Ovary (tissue), 3 donors: Measurements from ENCODE around the gene CEP68.
"Not testable (repeated sequence)": the region's sequence is repeated elsewhere in the genome, so short reads cannot be mapped to it uniquely, and the experiment has no call there.

ENCODE experiments used
- POLR2A ChIP-seq: fragments of 450-650 bp; IDR thresholded peaks from one replicate; pipeline ENCODE4 v1.6.1; 2017; ENCODE audit warnings: antibody characterized with exemption, mild to moderate bottlenecking, moderate library complexity
- TF ChIP-seq, protein P1 (sequence below), 3 donors: fragments of 450-650 bp in 2 of 3; fragments of 200-600 bp in 1 of 3; IDR thresholded peaks; one replicate each; pipeline versions ENCODE4 v1.5.1 to v1.8.0; 2016 to 2022; ENCODE audit warnings: antibody characterized with exemption in 3 of 3, mild to moderate bottlenecking in 1 of 3
- donor health status: DM: no; HTN: no; CAD: no.

DNA sequence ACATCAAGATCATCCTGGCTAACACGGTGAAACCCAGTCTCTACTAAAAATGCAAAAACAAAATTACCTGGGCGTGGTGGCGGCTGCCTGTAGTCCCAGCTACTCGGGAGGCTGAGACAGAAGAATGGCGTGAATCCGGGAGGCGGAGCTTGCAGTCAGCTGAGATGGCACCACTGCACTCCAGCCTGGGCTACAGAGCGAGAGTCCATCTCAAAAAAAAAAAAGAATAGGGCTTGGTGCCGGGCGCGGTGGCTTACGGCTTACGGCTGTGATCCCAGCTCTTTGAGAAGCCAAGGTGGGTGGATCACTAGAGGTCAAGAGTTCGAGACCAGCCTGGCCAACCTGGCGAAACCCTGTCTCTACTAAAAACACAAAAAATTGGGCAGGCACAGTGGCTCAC is 76.7 kb downstream of the CEP68 start:
- not testable (repeated sequence) for TF ChIP-seq POLR2A
- TF ChIP-seq, protein P1, sequence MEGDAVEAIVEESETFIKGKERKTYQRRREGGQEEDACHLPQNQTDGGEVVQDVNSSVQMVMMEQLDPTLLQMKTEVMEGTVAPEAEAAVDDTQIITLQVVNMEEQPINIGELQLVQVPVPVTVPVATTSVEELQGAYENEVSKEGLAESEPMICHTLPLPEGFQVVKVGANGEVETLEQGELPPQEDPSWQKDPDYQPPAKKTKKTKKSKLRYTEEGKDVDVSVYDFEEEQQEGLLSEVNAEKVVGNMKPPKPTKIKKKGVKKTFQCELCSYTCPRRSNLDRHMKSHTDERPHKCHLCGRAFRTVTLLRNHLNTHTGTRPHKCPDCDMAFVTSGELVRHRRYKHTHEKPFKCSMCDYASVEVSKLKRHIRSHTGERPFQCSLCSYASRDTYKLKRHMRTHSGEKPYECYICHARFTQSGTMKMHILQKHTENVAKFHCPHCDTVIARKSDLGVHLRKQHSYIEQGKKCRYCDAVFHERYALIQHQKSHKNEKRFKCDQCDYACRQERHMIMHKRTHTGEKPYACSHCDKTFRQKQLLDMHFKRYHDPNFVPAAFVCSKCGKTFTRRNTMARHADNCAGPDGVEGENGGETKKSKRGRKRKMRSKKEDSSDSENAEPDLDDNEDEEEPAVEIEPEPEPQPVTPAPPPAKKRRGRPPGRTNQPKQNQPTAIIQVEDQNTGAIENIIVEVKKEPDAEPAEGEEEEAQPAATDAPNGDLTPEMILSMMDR (IDR thresholded peaks at IDR 0.05) = not testable (repeated sequence)
